Measurements from ENCODE around the gene FBXL17. TPM values are rescaled to one million over a fixed set of nuclear protein-coding genes. Genes with fewer than 3 reads are reported as not detected.

FBXL17 gene
- total and polyA plus RNA-seq, 9 of the 15 experiments (the other 6 are each of a cell fraction or from before 2014, with no cell fraction given): 0.32 to 5.4 (median 1.8) TPM

DNA sequence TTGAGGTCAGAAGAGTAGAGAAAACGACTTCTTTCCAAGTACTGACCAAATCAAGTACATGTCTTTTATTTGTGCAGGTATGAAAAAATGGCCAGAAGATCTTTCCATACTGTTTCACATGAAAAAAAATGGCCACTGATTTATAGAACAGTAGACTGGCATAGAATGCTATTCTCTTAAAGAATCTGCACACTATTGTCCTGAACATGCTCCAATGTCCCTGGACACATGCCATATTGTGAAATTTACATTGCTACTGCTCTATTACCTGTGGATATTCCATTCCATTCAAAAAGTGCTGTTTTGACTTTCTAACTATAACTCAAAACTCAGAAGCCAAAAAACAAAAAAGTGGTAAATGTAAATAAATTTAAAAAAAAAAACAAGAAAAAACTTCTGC lies 60.6 kb downstream of the FBXL17 start:
- in situ Hi-C loops (cut with MboI): no loop called here
- FAIRE-seq (no peak), ATAC-seq (no peak), DNase-seq (ENCODE audit: extremely low read depth in 1 of 4, low spot score in 3 of 4) (no peak)
- ChIA-PET CTCF (ENCODE audit: low intra/inter-chr PET ratio) (no interaction called here), POLR2A (no interaction called here)
- Histone ChIP-seq H3K9me3 (replicated peaks; ENCODE audit: control insufficient read depth, insufficient read depth, low read depth, low read length) (no peaks in the 10 kb centered on the region), H3K9ac (ENCODE audit: insufficient read depth in 1 of 2, low read depth in 2 of 2, low read length in 2 of 2) (no peak overlapping the region), H3K4me3 (no peak overlapping the region), H3K4me2 (ENCODE audit: insufficient read depth, low read length) (no peak overlapping the region), H4K20me1 (replicated peaks; ENCODE audit: control insufficient read depth, insufficient read depth, low read length) (no peaks in the 10 kb centered on the region), H3K9me1 (ENCODE audit: control insufficient read depth, insufficient read depth, low read length) (no peaks in the 10 kb centered on the region), H3K27me3 (ENCODE audit: control insufficient read depth in 2 of 2, insufficient read depth in 2 of 2, low read length in 2 of 2) (no peaks in the 10 kb centered on the region), H3K27ac (ENCODE audit: extremely low read depth, low read depth, low read length) (no peak overlapping the region), H2AFZ (ENCODE audit: low read depth, low read length) (no peak overlapping the region), H3K4me1 (replicated peaks in 1 of 2; ENCODE audit: control insufficient read depth in 2 of 2, insufficient read depth in 2 of 2, low read length in 2 of 2) (no peaks in the 10 kb centered on the region), H3K79me2 (ENCODE audit: control insufficient read depth, insufficient read depth, low read length) (no peaks in the 10 kb centered on the region), H3K36me3 (ENCODE audit: control insufficient read depth, insufficient read depth, low read length) (no peaks in the 10 kb centered on the region)
- no peak for TF ChIP-seq BRD4 (IDR thresholded peaks at IDR 0.05)
- TF ChIP-seq, protein P1, sequence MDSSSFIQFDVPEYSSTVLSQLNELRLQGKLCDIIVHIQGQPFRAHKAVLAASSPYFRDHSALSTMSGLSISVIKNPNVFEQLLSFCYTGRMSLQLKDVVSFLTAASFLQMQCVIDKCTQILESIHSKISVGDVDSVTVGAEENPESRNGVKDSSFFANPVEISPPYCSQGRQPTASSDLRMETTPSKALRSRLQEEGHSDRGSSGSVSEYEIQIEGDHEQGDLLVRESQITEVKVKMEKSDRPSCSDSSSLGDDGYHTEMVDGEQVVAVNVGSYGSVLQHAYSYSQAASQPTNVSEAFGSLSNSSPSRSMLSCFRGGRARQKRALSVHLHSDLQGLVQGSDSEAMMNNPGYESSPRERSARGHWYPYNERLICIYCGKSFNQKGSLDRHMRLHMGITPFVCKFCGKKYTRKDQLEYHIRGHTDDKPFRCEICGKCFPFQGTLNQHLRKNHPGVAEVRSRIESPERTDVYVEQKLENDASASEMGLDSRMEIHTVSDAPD (CRISPR knock-in tag; IDR thresholded peaks at IDR 0.05): no peak
- no peak for TF ChIP-seq ZNF699 (CRISPR knock-in tag; IDR thresholded peaks at IDR 0.05; ENCODE audit: insufficient replicate concordance)
- TF ChIP-seq GATAD2B (IDR thresholded peaks at IDR 0.05; ENCODE audit: borderline replicate concordance): no peak
- TF ChIP-seq U2AF2 (optimal IDR thresholded peaks at IDR 0.05; ENCODE audit: low read depth, low read length): no peak
- intact Hi-C loops (cut with micrococcal nuclease): no loop called here
- 0% methylated on average over 1 of the region's 1 CpG for WGBS (ENCODE audit: insufficient coverage, low coverage, missing lambda C conversion rate)
- no TSS peak for BruUV-seq (replicated peaks)

DNA sequence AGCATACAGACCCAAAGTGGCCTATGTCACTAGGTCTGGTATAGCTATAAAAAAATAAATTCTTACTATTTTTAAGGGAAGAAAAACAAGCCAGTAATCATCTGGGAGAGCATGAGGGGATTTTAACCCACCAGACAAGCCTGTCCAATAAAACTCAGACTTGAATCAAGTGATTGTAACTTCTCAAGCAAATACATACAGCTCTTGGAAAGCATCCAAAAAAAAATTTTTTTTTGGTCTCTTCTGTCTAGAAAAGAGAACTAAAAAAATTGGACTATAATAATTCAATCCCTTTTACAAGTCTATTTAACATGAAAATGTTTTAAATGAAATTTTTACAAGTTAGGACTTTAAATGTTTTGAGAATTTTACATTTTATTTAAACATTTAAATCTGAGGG lies 61.7 kb downstream of the FBXL17 start:
- no peaks in the 10 kb centered on the region for H4K20me1 ChIP-seq (replicated peaks; ENCODE audit: control insufficient read depth, insufficient read depth, low read length)
- H3K9me1 ChIP-seq (ENCODE audit: control insufficient read depth, insufficient read depth, low read length): no peaks in the 10 kb centered on the region
- ChIA-PET POLR2A (no interaction called here), CTCF (ENCODE audit: low intra/inter-chr PET ratio) (no interaction called here)
- no peaks in the 10 kb centered on the region for H3K9me3 ChIP-seq (replicated peaks; ENCODE audit: control insufficient read depth, insufficient read depth, low read depth, low read length)
- no TSS peak for BruUV-seq (replicated peaks)
- no peak overlapping the region for H3K9ac ChIP-seq (ENCODE audit: insufficient read depth in 1 of 2, low read depth in 2 of 2, low read length in 2 of 2)
- no peaks in the 10 kb centered on the region for H3K4me1 ChIP-seq (replicated peaks in 1 of 2; ENCODE audit: control insufficient read depth in 2 of 2, insufficient read depth in 2 of 2, low read length in 2 of 2)
- FAIRE-seq (no peak), DNase-seq (ENCODE audit: extremely low read depth in 1 of 4, low spot score in 3 of 4) (no peak), ATAC-seq (no peak)
- in situ Hi-C loops (cut with MboI): no loop called here
- H3K36me3 ChIP-seq (ENCODE audit: control insufficient read depth, insufficient read depth, low read length): no peaks in the 10 kb centered on the region
- H3K4me2 ChIP-seq (ENCODE audit: insufficient read depth, low read length): no peak overlapping the region
- no peak overlapping the region for H3K27ac ChIP-seq (ENCODE audit: extremely low read depth, low read depth, low read length)
- H3K27me3 ChIP-seq (ENCODE audit: control insufficient read depth in 2 of 2, insufficient read depth in 2 of 2, low read length in 2 of 2): no peaks in the 10 kb centered on the region
- intact Hi-C loops (cut with micrococcal nuclease): no loop called here
- H3K79me2 ChIP-seq (ENCODE audit: control insufficient read depth, insufficient read depth, low read length): no peaks in the 10 kb centered on the region
- no peak overlapping the region for H2AFZ ChIP-seq (ENCODE audit: low read depth, low read length)
- no peak for TF ChIP-seq ERF (CRISPR knock-in tag; IDR thresholded peaks at IDR 0.05)
- TF ChIP-seq, protein P2, sequence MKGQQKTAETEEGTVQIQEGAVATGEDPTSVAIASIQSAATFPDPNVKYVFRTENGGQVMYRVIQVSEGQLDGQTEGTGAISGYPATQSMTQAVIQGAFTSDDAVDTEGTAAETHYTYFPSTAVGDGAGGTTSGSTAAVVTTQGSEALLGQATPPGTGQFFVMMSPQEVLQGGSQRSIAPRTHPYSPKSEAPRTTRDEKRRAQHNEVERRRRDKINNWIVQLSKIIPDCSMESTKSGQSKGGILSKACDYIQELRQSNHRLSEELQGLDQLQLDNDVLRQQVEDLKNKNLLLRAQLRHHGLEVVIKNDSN (CRISPR knock-in tag; IDR thresholded peaks at IDR 0.05): no peak
- TF ChIP-seq HMGN3 (IDR thresholded peaks at IDR 0.05; ENCODE audit: borderline replicate concordance, extremely low read depth, insufficient read length, low read depth, low read length): no peak
- TF ChIP-seq MIER1 (IDR thresholded peaks at IDR 0.05; ENCODE audit: low read depth): no peak
- TF ChIP-seq ZNF589 (CRISPR knock-in tag; IDR thresholded peaks at IDR 0.05; ENCODE audit: low read depth): no peak
- TF ChIP-seq ZNF57 (CRISPR knock-in tag; IDR thresholded peaks at IDR 0.05): no peak
- H3K4me3 ChIP-seq: no peak overlapping the region

Data from K562 (cell line).